CD4-positive, alpha-beta T cell treated with Interleukin-6 for 4 hours (primary cell): ENCODE measurements around the gene EPSTI1.

Source experiments
- DNase-seq: peaks from one replicate; pipeline ENCODE4 v3.0.0-alpha.2; 2020; ENCODE audit warnings: mixed read lengths

The EPSTI1 gene

DNA sequence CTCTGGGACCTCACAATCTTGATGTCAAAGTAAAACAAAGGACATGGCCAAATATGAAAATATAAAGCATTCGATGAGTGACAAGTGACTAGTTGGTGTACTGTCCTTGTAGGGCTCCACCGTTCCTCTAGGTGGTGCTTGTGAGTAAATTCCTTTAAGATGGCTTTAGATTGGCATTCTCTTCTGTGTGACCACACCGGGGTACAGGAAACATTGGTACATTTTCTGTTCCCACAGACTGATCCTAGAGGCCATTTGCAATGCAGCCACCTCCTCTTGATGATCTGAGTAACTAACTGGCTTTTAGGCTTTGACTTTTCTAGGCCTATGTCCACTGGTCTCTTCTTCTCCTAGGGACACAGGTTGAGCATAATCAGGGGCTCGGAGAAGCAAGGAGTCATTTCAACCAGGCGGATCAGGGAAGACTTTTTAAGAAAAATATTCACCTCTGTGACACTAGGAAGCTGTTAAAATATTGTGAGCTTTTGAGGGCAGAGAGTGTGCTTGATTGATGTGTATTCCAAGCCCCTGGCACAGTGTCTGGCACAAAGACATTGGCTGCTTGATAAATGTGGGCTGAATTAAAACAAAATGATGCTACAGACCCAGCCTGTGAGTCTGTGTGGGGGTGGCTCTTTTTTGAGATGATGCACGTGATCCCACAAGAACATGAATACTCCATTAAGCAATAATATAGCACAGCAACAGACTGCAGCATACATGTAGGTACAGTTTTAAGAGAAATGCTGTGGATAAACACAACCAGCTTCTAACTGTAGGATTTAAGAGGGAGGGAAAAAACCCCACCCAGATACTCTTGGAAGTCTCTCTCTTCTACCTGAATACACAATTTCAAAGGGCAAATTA lies 21.0 kb downstream of the EPSTI1 start:
- DNase-seq, result peak; percentile 63

GRCh38 chr13:42969565-42970172 lies 22.4 kb downstream of the EPSTI1 start:
- peak; percentile 91 for DNase-seq

DNA sequence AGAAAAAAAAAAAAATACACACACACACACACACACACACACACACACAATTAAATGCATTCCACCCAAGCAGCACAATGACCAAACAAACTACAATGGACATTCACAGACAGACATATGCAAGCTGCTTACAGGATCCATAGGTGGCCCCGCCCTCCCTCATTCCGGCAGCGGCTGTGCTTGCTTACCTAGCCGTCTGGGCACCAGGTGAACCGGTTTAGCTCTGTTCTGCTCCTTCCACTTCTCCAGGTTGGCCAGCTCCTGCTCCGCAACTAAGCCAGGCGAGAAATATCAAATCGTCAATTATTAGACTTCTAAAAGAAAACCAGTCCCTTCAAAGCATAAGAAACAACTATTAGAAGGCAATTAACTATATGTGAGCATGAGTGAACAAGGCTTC lies 23.1 kb downstream of the EPSTI1 start:
- no peak for DNase-seq

GRCh38 chr13:42967660-42968059 lies 24.4 kb downstream of the EPSTI1 start:
- DNase-seq, result no peak

GRCh38 chr13:42965281-42965680 lies 26.8 kb downstream of the EPSTI1 start:
- DNase-seq, result no peak

- DNase-seq, result no peak
These were observed 27.3 kb downstream of the EPSTI1 start for GRCh38 chr13:42964761-42965161.

DNA sequence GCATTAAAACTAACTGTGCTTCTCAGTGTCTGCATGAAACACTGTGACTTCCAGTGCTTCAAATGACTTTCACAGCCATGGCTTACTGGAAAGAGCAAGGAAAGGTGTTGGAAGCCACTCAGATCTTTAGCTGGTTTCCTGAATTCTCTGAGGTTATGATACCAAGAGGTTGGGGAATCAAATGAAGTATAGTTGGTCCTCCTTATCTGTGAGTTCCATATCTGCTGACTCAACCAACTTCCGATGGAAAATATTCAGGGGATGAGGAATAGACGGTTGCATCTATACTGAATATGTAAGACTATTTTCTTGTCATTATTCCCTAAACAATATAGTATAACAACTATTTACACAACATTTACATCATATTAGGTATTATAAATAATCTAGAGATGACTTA lies 32.4 kb downstream of the EPSTI1 start:
- no peak for DNase-seq

GRCh38 chr13:42957881-42958280 lies 34.2 kb downstream of the EPSTI1 start:
- no peak for DNase-seq

GRCh38 chr13:42950181-42950580 lies 41.9 kb downstream of the EPSTI1 start:
- no peak for DNase-seq

GRCh38 chr13:42947925-42948324 lies 44.1 kb downstream of the EPSTI1 start:
- DNase-seq, result no peak

DNA sequence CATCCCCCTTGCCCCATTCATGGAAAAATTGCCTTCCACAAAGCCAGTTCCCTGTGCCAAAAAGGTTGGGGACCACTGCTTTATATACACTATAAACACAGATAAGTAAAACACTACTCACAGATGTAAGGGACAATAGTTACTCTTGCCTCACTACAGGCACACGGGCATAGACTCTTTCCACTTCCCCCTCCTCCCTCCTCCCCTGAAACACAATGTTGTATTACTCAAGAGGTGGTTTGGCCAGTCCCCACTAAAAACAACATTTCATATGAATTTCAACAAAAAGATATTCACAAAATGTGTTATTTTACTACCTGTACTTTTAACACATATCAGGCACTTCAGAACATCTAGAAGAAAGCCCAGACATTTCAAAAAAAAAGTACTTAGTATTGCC lies 45.1 kb downstream of the EPSTI1 start:
- DNase-seq, result no peak

GRCh38 chr13:42929886-42930535 lies 62.0 kb downstream of the EPSTI1 start:
- DNase-seq, result no peak

GRCh38 chr13:42926555-42926954 lies 65.5 kb downstream of the EPSTI1 start:
- DNase-seq, result no peak

DNA sequence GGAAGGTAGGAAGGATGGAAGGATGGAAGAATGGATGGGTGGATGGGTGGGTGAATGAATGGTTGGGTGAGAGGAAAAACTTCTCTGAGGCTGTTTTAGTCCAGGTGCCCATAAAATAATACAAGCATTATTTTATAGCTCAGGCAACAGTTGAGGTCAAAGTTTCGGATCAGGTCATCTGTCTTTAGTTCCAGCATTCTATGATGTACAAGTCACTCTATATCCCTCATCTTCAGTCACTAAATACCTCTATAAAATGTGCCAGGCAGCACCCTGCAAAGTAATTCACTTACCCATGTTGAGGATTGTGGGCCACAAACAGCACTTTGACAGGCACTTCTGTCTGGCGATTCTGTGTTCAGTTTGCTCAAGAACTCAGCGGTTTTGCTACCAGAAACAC lies 66.0 kb downstream of the EPSTI1 start:
- no peak for DNase-seq

DNA sequence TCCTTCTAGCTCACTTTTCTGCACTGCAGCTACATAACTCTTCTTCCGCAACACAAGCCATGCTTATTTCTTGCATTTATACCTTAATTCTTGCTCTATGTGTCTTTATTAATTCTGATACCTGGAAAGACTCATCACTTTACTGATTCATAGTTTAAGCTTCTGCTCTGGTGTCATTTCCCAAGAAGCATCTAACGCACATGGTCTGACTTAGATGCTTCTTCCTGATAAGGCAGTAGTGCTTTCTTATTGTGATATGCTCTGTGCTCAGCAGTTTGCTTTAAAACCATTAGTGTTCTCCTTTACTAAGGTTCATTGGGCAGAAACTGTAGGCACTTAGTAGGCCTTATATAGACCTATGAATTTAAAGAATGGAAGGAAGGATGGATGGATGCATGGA lies 66.4 kb downstream of the EPSTI1 start:
- DNase-seq, result no peak

DNA sequence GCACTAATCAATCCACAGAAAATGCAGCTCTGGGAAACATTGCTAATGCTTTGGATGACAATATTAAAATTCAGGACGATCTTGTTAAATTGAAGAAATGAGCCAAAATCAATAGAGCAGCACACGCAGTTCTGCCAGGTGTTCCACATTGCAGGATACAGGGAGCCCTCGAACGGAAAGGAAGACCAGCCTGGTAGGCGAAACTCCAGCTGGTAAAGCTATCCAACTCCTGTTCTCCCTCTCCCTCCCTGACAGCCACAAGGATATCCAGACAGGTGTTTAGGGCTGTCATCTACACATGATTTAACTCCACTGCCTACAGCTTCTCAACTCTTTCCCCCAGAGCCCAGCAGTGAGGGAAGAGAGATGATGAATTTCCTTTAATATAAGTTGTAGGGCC lies 67.7 kb downstream of the EPSTI1 start:
- no peak for DNase-seq

DNA sequence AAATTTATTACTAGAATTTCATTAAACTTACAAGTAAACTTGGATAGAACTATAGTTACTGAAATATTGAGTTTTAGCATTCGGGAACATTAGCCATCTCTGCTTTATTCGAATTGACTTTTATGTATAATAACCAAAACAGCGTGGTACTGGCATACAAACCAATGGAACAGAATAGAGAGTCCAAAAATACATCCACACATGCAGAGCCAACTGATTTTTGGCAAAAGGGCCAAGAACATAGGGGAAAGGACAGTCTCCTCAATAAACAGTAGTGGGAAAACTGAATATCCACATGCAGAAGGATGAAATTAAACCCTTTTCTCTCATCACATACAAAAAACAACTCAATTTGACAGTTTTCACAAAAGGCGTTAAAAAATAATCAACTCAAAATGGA lies 84.3 kb downstream of the EPSTI1 start:
- no peak for DNase-seq

GRCh38 chr13:42906257-42906656 lies 85.8 kb downstream of the EPSTI1 start:
- DNase-seq, result no peak

GRCh38 chr13:42905579-42905978 lies 86.5 kb downstream of the EPSTI1 start:
- no peak for DNase-seq

- no peak for DNase-seq
These were observed 92.8 kb downstream of the EPSTI1 start for GRCh38 chr13:42899266-42899665.

GRCh38 chr13:42895776-42896175 lies 96.3 kb downstream of the EPSTI1 start:
- DNase-seq, result no peak

DNA sequence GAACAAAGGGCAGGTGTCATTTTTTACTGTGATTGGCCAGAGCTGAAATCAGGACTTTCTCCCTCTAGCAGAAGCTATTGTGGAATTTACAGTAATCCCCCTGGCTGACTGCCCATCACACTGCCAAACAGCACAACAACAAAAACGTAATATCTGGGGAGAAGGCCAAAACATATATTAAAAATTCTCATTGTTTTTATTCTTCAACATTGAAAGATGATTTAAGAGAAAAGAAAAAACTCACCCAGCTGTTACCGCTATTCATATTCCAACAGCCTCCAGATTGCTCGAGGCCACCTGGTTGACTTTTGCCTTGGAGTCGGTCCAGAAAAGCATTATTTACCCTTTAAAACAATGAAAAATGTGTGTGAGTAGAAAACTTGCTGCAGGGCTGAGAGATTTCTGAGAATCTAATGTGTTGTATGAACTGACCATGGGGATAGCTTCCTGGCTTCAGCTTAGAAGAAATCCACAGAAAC lies 97.2 kb downstream of the EPSTI1 start:
- no peak for DNase-seq

GRCh38 chr13:42893214-42893671 lies 98.8 kb downstream of the EPSTI1 start:
- no peak for DNase-seq

- DNase-seq, result no peak
These were observed 99.3 kb downstream of the EPSTI1 start for GRCh38 chr13:42892760-42893159.
